Measurements from ENCODE around the gene PRKD2.
"Not testable (repeated sequence)": the region's sequence is repeated elsewhere in the genome, so short reads cannot be mapped to it uniquely, and the experiment has no call there.

The PRKD2 gene

GRCh38 chr19:46630586-46631205, 86.2 kb downstream of the PRKD2 start:
- peaks cover 3% of the 10 kb centered on the region; the same call in 1 of the 2 replicates for H3K4me1 ChIP-seq (ENCODE audit: control insufficient read depth, insufficient read depth, low read length)
- TF ChIP-seq HOXD13 (CRISPR knock-in tag; IDR thresholded peaks at IDR 0.05; ENCODE audit: borderline replicate concordance) (no peak), ZNF146 (tag by site-specific recombination; IDR thresholded peaks at IDR 0.05) (no peak), REST (tag by site-specific recombination; IDR thresholded peaks at IDR 0.05) (no peak), ZIC2 (tag by site-specific recombination; IDR thresholded peaks at IDR 0.05) (peak; percentile 29; the same call in 1 of the 2 replicates), BCL11B (tag by site-specific recombination; IDR thresholded peaks at IDR 0.05; ENCODE audit: low read depth) (no peak), HOXC10 (CRISPR knock-in tag; IDR thresholded peaks at IDR 0.05) (no peak), ZNF626 (tag by site-specific recombination; IDR thresholded peaks at IDR 0.05) (no peak), ZXDB (tag by site-specific recombination; IDR thresholded peaks at IDR 0.05) (no peak), GLIS1 (tag by site-specific recombination; IDR thresholded peaks at IDR 0.05) (peak; percentile 90), ZNF660 (tag by site-specific recombination; IDR thresholded peaks at IDR 0.05) (no peak), ZNF645 (tag by site-specific recombination; IDR thresholded peaks at IDR 0.05) (no peak), ZNF280D (tag by site-specific recombination; IDR thresholded peaks at IDR 0.05) (no peak), ZNF560 (tag by site-specific recombination; IDR thresholded peaks at IDR 0.05; ENCODE audit: borderline replicate concordance) (no peak)
- POLR2A ChIA-PET: interaction anchor here (0.9 to 1.3 kb wide), 3 partner anchors 16 to 43 kb away, joined by 3 to 4 read pairs (median 3); partner anchors contain the start of gene DACT3

GRCh38 chr19:46629546-46630025, 87.3 kb downstream of the PRKD2 start:
- Histone ChIP-seq H3K9me3 (ENCODE audit: control insufficient read depth, insufficient read depth, low read depth, low read length) (no peaks in the 10 kb centered on the region), H3K4me3 (ENCODE audit: low read depth, low read length) (no peak overlapping the region), H3K36me3 (ENCODE audit: control insufficient read depth in 2 of 2, insufficient read depth in 1 of 2, low read length in 2 of 2) (no peaks in the 10 kb centered on the region), H3K27ac (ENCODE audit: extremely low read depth, low read depth, low read length) (no peak overlapping the region), H3K4me1 (ENCODE audit: control insufficient read depth, insufficient read depth, low read length) (peaks cover 3% of the 10 kb centered on the region; the same call in 1 of the 2 replicates)
- ChIA-PET POLR2A (interaction anchor here (2.5 kb wide), 1 partner anchor 29 kb away, joined by 7 read pairs; the partner anchor contains the start of gene CALM3), CTCF (interaction anchor here (0.6 to 6.9 kb wide), 4 partner anchors 13 to 122 kb away, joined by 3 to 95 read pairs (median 11); partner anchors contain the start of gene DACT3)
- TF ChIP-seq ZNF211 (tag by site-specific recombination; IDR thresholded peaks at IDR 0.05; ENCODE audit: low read depth): no peak
- TF ChIP-seq ZNF501 (tag by site-specific recombination; IDR thresholded peaks at IDR 0.05): no peak
- no peak for TF ChIP-seq ZNF223 (tag by site-specific recombination; IDR thresholded peaks at IDR 0.05)
- no peak for TF ChIP-seq ZNF777 (tag by site-specific recombination; IDR thresholded peaks at IDR 0.05; ENCODE audit: borderline replicate concordance)
- peak; percentile 62 for TF ChIP-seq ZNF335 (tag by site-specific recombination; conservative IDR thresholded peaks at IDR 0.05)
- no peak for TF ChIP-seq ZBTB21 (tag by site-specific recombination; IDR thresholded peaks at IDR 0.05)
- TF ChIP-seq ZNF184 (tag by site-specific recombination; IDR thresholded peaks at IDR 0.05): no peak
- peak; percentile 49 for TF ChIP-seq ZIC2 (tag by site-specific recombination; IDR thresholded peaks at IDR 0.05)
- no peak for TF ChIP-seq ZBTB44 (tag by site-specific recombination; IDR thresholded peaks at IDR 0.05)

More at GRCh38 chr19:46630586-46631205, 86.2 kb downstream of the PRKD2 start:
- CTCF ChIA-PET: interaction anchor here (0.6 to 6.9 kb wide), 9 partner anchors 8 to 618 kb away, joined by 3 to 95 read pairs (median 5); partner anchors contain the start of gene DACT3
- Histone ChIP-seq H3K27ac (ENCODE audit: extremely low read depth, low read depth, low read length) (no peak overlapping the region), H3K4me3 (ENCODE audit: low read depth, low read length) (no peak overlapping the region), H3K36me3 (ENCODE audit: control insufficient read depth in 2 of 2, insufficient read depth in 1 of 2, low read length in 2 of 2) (no peaks in the 10 kb centered on the region), H3K9me3 (ENCODE audit: control insufficient read depth, insufficient read depth, low read depth, low read length) (no peaks in the 10 kb centered on the region)

GRCh38 chr19:46628970-46629369, 87.9 kb downstream of the PRKD2 start:
- H3K4me1 ChIP-seq (ENCODE audit: control insufficient read depth, insufficient read depth, low read length): not testable (repeated sequence)
- POLR2A ChIA-PET: interaction anchor here (2.5 kb wide), 1 partner anchor 28 kb away, joined by 7 read pairs; the partner anchor contains the start of gene CALM3

More at GRCh38 chr19:46628970-46629369, 87.9 kb downstream of the PRKD2 start:
- not testable (repeated sequence) for H3K9me3 ChIP-seq (ENCODE audit: control insufficient read depth, insufficient read depth, low read depth, low read length); H3K4me3 ChIP-seq (ENCODE audit: low read depth, low read length); H3K36me3 ChIP-seq (ENCODE audit: control insufficient read depth in 2 of 2, insufficient read depth in 1 of 2, low read length in 2 of 2); H3K27ac ChIP-seq (ENCODE audit: extremely low read depth, low read depth, low read length)
- CTCF ChIA-PET: interaction anchor here (0.6 to 6.9 kb wide), 5 partner anchors 13 to 259 kb away, joined by 3 to 95 read pairs (median 4); partner anchors contain the start of gene DACT3
